ENCODE data around the gene CALR. TPM values are rescaled to one million over a fixed set of nuclear protein-coding genes. Genes with fewer than 3 reads are reported as not detected.

Gene CALR
- polyA plus RNA-seq, 1 of the 3 experiments (the other 2 are of a cell fraction), result 1,334 TPM

DNA sequence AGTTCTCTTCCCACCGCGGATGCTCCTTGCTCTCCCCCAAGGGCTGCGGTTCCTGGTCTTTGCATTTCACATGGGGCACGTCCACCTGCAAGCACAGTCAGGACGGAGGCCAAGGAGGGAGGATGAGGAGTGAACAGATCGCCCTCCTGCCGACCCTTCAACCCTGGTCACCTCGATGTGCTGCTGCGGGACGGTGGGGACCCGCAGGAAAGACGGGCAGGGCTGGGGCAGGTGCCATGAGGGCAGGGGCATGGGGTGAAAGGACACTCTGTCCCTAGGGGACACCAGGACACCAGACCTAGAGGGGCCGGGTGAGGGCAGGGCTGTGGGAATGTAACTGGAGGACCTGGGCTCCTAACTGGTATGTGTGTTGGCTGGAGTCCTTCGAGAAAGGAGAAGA is 20.2 kb upstream of the CALR start:
- DNase-seq, result no peak
- Histone ChIP-seq H3K27me3 (ENCODE audit: insufficient read depth) (no peaks in the 10 kb centered on the region), H3K9me3 (no peaks in the 10 kb centered on the region), H4K20me1 (ENCODE audit: insufficient read depth) (no peaks in the 10 kb centered on the region), H2AFZ (ENCODE audit: low read depth) (no peak overlapping the region), H3K9me2 (no peaks in the 10 kb centered on the region), H3K4me3 (ENCODE audit: low read depth in 2 of 2, low read length in 1 of 2) (no peak overlapping the region), H3K4me2 (no peak overlapping the region), H3K4me1 (ENCODE audit: control insufficient read depth in 1 of 2, insufficient read depth in 2 of 2, low read depth in 1 of 2, low read length in 1 of 2) (peaks cover 0 to 10% of the 10 kb centered on the region in 2 experiments; a peak in 1 of 4 replicates), H3K27ac (ENCODE audit: low read depth in 2 of 2, low read length in 1 of 2) (no peak overlapping the region), H3F3A (replicated peaks; ENCODE audit: insufficient read depth) (peaks cover 21% of the 10 kb centered on the region), H3K36me3 (replicated peaks in 1 of 2; ENCODE audit: control insufficient read depth in 1 of 2, insufficient read depth in 2 of 2, low read length in 1 of 2) (peaks cover 4 to 10% of the 10 kb centered on the region in 2 experiments), H3K79me2 (ENCODE audit: insufficient read depth) (no peaks in the 10 kb centered on the region), H3K9ac (no peak overlapping the region)
- POLR2A ChIA-PET, result interaction anchor here (1.1 to 2.1 kb wide), 2 partner anchors 15 to 27 kb away, joined by 4 to 11 read pairs; partner anchors contain the start of genes FARSA and GCDH
- TF ChIP-seq GATA2 (CRISPR knock-in tag; IDR thresholded peaks at IDR 0.05) (no peak), EZH2phosphoT487 (IDR thresholded peaks at IDR 0.05; ENCODE audit: borderline replicate concordance, low read depth) (no peak), RAD21 (IDR thresholded peaks at IDR 0.05; ENCODE audit: low read length) (no peak), CHD2 (IDR thresholded peaks at IDR 0.05; ENCODE audit: low read length, partially characterized antibody) (no peak), NRF1 (IDR thresholded peaks at IDR 0.05; ENCODE audit: low read depth, low read length) (no peak), JUND (IDR thresholded peaks at IDR 0.05) (no peak), FOXM1 (IDR thresholded peaks at IDR 0.05; ENCODE audit: low read depth) (no peak)
- TF ChIP-seq, protein P1, sequence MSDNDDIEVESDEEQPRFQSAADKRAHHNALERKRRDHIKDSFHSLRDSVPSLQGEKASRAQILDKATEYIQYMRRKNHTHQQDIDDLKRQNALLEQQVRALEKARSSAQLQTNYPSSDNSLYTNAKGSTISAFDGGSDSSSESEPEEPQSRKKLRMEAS (IDR thresholded peaks at IDR 0.05; ENCODE audit: low read depth), result no peak
- CTCF ChIA-PET, result no interaction called here
- 95% methylated on average over 14 of the region's 14 CpGs for WGBS (ENCODE audit: low lambda C conversion rate)

DNA sequence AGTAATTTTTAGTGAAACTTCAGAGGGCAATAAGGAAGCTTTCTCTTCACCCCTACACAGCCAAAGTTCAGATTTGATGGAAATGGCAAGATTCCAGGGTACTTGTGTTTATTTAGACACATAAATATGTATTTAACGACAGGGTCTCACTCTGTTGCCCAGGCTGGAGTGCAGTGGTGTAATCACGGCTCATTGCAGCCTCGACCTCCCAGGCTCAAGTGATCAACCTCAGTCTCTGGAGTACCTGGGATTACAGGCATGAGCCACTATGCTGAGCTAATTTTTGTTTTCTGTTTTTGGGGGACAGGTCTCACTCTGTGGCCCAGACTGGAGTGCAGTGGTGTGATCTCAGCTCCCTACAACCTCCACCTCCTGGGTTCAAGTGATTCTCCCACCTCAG is 17.4 kb upstream of the CALR start:
- Histone ChIP-seq H3K9me3 (no peaks in the 10 kb centered on the region), H2AFZ (ENCODE audit: low read depth) (no peak overlapping the region), H3K4me1 (ENCODE audit: control insufficient read depth in 1 of 2, insufficient read depth in 2 of 2, low read depth in 1 of 2, low read length in 1 of 2) (peaks cover 0 to 2% of the 10 kb centered on the region in 2 experiments; a peak in 1 of 4 replicates), H3K36me3 (replicated peaks in 1 of 2; ENCODE audit: control insufficient read depth in 1 of 2, insufficient read depth in 2 of 2, low read length in 1 of 2) (peaks cover 23 to 26% of the 10 kb centered on the region in 2 experiments), H3K79me2 (ENCODE audit: insufficient read depth) (no peaks in the 10 kb centered on the region), H4K20me1 (ENCODE audit: insufficient read depth) (no peaks in the 10 kb centered on the region), H3F3A (replicated peaks; ENCODE audit: insufficient read depth) (peaks cover 26% of the 10 kb centered on the region), H3K4me3 (ENCODE audit: low read depth in 2 of 2, low read length in 1 of 2) (no peak overlapping the region), H3K4me2 (no peak overlapping the region), H3K9me2 (no peaks in the 10 kb centered on the region), H3K27me3 (ENCODE audit: insufficient read depth) (no peaks in the 10 kb centered on the region), H3K9ac (no peak overlapping the region), H3K27ac (ENCODE audit: low read depth in 2 of 2, low read length in 1 of 2) (no peak overlapping the region)
- CTCF ChIA-PET, result interaction anchor here (0.8 to 1.4 kb wide), 4 partner anchors 11 to 74 kb away, joined by 3 to 5 read pairs (median 4); partner anchors contain the start of genes FARSA and GCDH
- POLR2A ChIA-PET, result interaction anchor here (0.7 to 1.5 kb wide), 3 partner anchors 21 to 173 kb away, joined by 3 to 6 read pairs (median 3); partner anchors contain the start of gene GCDH
- TF ChIP-seq, protein P2, sequence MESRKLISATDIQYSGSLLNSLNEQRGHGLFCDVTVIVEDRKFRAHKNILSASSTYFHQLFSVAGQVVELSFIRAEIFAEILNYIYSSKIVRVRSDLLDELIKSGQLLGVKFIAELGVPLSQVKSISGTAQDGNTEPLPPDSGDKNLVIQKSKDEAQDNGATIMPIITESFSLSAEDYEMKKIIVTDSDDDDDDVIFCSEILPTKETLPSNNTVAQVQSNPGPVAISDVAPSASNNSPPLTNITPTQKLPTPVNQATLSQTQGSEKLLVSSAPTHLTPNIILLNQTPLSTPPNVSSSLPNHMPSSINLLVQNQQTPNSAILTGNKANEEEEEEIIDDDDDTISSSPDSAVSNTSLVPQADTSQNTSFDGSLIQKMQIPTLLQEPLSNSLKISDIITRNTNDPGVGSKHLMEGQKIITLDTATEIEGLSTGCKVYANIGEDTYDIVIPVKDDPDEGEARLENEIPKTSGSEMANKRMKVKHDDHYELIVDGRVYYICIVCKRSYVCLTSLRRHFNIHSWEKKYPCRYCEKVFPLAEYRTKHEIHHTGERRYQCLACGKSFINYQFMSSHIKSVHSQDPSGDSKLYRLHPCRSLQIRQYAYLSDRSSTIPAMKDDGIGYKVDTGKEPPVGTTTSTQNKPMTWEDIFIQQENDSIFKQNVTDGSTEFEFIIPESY (IDR thresholded peaks at IDR 0.05; ENCODE audit: borderline replicate concordance, low read depth), result no peak
- TF ChIP-seq RCOR1 (IDR thresholded peaks at IDR 0.05; ENCODE audit: low read length) (no peak), CHD2 (IDR thresholded peaks at IDR 0.05; ENCODE audit: low read length, partially characterized antibody) (no peak), FOXJ3 (CRISPR knock-in tag; IDR thresholded peaks at IDR 0.05) (no peak), TAF1 (IDR thresholded peaks at IDR 0.05; ENCODE audit: borderline replicate concordance, low read depth, low read length) (no peak), RFX5 (IDR thresholded peaks at IDR 0.05; ENCODE audit: low read length) (no peak)
- TF ChIP-seq, protein P3, sequence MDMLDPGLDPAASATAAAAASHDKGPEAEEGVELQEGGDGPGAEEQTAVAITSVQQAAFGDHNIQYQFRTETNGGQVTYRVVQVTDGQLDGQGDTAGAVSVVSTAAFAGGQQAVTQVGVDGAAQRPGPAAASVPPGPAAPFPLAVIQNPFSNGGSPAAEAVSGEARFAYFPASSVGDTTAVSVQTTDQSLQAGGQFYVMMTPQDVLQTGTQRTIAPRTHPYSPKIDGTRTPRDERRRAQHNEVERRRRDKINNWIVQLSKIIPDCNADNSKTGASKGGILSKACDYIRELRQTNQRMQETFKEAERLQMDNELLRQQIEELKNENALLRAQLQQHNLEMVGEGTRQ (IDR thresholded peaks at IDR 0.05; ENCODE audit: borderline replicate concordance, low read depth, low read length), result no peak
- TF ChIP-seq, protein P4, sequence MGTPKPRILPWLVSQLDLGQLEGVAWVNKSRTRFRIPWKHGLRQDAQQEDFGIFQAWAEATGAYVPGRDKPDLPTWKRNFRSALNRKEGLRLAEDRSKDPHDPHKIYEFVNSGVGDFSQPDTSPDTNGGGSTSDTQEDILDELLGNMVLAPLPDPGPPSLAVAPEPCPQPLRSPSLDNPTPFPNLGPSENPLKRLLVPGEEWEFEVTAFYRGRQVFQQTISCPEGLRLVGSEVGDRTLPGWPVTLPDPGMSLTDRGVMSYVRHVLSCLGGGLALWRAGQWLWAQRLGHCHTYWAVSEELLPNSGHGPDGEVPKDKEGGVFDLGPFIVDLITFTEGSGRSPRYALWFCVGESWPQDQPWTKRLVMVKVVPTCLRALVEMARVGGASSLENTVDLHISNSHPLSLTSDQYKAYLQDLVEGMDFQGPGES (IDR thresholded peaks at IDR 0.05; ENCODE audit: low read depth, low read length), result no peak
- TF ChIP-seq, protein P5, sequence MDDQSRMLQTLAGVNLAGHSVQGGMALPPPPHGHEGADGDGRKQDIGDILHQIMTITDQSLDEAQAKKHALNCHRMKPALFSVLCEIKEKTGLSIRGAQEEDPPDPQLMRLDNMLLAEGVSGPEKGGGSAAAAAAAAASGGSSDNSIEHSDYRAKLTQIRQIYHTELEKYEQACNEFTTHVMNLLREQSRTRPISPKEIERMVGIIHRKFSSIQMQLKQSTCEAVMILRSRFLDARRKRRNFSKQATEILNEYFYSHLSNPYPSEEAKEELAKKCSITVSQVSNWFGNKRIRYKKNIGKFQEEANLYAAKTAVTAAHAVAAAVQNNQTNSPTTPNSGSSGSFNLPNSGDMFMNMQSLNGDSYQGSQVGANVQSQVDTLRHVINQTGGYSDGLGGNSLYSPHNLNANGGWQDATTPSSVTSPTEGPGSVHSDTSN (IDR thresholded peaks at IDR 0.05), result no peak
- 73% methylated on average over 3 of the region's 3 CpGs for WGBS (ENCODE audit: low lambda C conversion rate)
- no peak for DNase-seq

Measured in SK-N-SH (cell line).